ENCODE results near the gene DYSF.

DNA sequence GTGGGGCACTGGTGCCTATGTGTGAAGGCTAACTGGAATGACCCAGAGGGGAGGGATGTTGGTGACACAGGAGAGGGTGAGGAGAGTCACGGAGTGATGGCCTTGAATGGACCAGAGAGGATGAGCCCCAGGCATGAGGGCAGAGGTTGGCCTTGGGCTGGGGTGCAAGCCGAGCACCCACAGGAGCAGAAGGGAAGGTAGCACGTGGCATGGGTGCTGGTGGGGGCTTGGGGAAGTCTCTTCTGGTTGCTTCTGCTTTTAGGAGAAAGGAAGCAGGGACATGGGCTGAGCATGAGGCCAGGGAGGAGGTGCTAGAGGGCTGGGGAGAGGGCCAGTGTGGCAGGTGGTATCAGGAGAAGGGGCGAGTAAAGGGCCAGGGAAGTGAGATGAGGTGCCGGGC, 183.8 kb downstream of the DYSF start:
- TF ChIP-seq CTCF (IDR thresholded peaks at IDR 0.05): no peak
- TF ChIP-seq EP300 (IDR thresholded peaks at IDR 0.05): no peak
